HUES48 (cell line): ENCODE data around the gene SLC6A13.

Experiments
- H3K27ac ChIP-seq: one replicate; pipeline ENCODE4 v1.7.0; 2013; ENCODE audit warnings: low read depth, low read length, inconsistent platforms
- H3K27me3 ChIP-seq: 2 replicates; pipeline ENCODE4 v1.6.1; 2013; ENCODE audit warnings: mild to moderate bottlenecking, low read length; ENCODE audit not compliant: control insufficient read depth, insufficient read depth
- H3K36me3 ChIP-seq: 2 replicates; pipeline ENCODE4 v1.6.1; 2013; ENCODE audit warnings: low read length; ENCODE audit not compliant: control insufficient read depth, insufficient read depth
- H3K4me1 ChIP-seq: 2 replicates; pipeline ENCODE4 v1.6.1; 2013; ENCODE audit warnings: mild to moderate bottlenecking, low read length; ENCODE audit not compliant: control insufficient read depth, insufficient read depth
- H3K4me3 ChIP-seq: 2 replicates; pipeline ENCODE4 v1.5.1; 2013; ENCODE audit warnings: mild to moderate bottlenecking, low read depth, low read length
- H3K9ac ChIP-seq: 2 replicates; pipeline ENCODE4 v1.6.1; 2013; ENCODE audit warnings: mild to moderate bottlenecking, low read depth, low read length, moderate library complexity
- H3K9me3 ChIP-seq: 2 replicates; pipeline ENCODE4 v1.6.1; 2013; ENCODE audit warnings: low read length; ENCODE audit not compliant: control insufficient read depth, insufficient read depth

Gene SLC6A13

GRCh38 chr12:176321-177181 is 86.1 kb downstream of the SLC6A13 start:
- H3K4me1 ChIP-seq: peaks cover 8% of the 10 kb centered on the region; the same call in 1 of the 2 replicates
- H3K36me3 ChIP-seq: no peaks in the 10 kb centered on the region
- no peak overlapping the region for H3K9ac ChIP-seq
- H3K9me3 ChIP-seq: no peaks in the 10 kb centered on the region
- H3K27ac ChIP-seq: no peak overlapping the region
- no peak overlapping the region for H3K4me3 ChIP-seq
- H3K27me3 ChIP-seq: no peaks in the 10 kb centered on the region; the same call in 1 of the 2 replicates

GRCh38 chr12:175759-176158 is 86.9 kb downstream of the SLC6A13 start:
- Histone ChIP-seq H3K9me3 (no peaks in the 10 kb centered on the region), H3K9ac (no peak overlapping the region), H3K27me3 (no peaks in the 10 kb centered on the region; the same call in 1 of the 2 replicates), H3K36me3 (no peaks in the 10 kb centered on the region), H3K4me3 (no peak overlapping the region), H3K4me1 (peaks cover 8% of the 10 kb centered on the region), H3K27ac (no peak overlapping the region)

- H3K27ac ChIP-seq: no peak overlapping the region
- no peak overlapping the region for H3K9ac ChIP-seq
- no peaks in the 10 kb centered on the region for H3K36me3 ChIP-seq
- no peaks in the 10 kb centered on the region; the same call in 1 of the 2 replicates for H3K27me3 ChIP-seq
- no peak overlapping the region for H3K4me3 ChIP-seq
- H3K9me3 ChIP-seq: no peaks in the 10 kb centered on the region
- H3K4me1 ChIP-seq: peaks cover 13% of the 10 kb centered on the region
Observed at GRCh38 chr12:175250-175649, 87.4 kb downstream of the SLC6A13 start.

GRCh38 chr12:174596-174995 is 88.0 kb downstream of the SLC6A13 start:
- Histone ChIP-seq H3K27ac (no peak overlapping the region), H3K9ac (no peak overlapping the region), H3K27me3 (peaks cover under 1% of the 10 kb centered on the region; the same call in 1 of the 2 replicates), H3K4me1 (peaks cover 19% of the 10 kb centered on the region), H3K4me3 (no peak overlapping the region), H3K9me3 (no peaks in the 10 kb centered on the region), H3K36me3 (no peaks in the 10 kb centered on the region)

GRCh38 chr12:174124-174523 is 88.5 kb downstream of the SLC6A13 start:
- Histone ChIP-seq H3K36me3 (no peaks in the 10 kb centered on the region), H3K27me3 (peaks cover 3% of the 10 kb centered on the region; the same call in 1 of the 2 replicates), H3K27ac (no peak overlapping the region), H3K4me3 (no peak overlapping the region), H3K9me3 (no peaks in the 10 kb centered on the region), H3K9ac (no peak overlapping the region), H3K4me1 (peaks cover 20% of the 10 kb centered on the region)

GRCh38 chr12:172732-173161 is 89.9 kb downstream of the SLC6A13 start:
- Histone ChIP-seq H3K27me3 (peaks cover 3% of the 10 kb centered on the region; the same call in 1 of the 2 replicates), H3K9ac (no peak overlapping the region), H3K4me1 (peaks cover 24% of the 10 kb centered on the region), H3K36me3 (no peaks in the 10 kb centered on the region), H3K4me3 (no peak overlapping the region), H3K9me3 (no peaks in the 10 kb centered on the region), H3K27ac (no peak overlapping the region)

GRCh38 chr12:171743-172676 is 90.6 kb downstream of the SLC6A13 start:
- peaks cover 3% of the 10 kb centered on the region; the same call in 1 of the 2 replicates for H3K27me3 ChIP-seq
- peaks cover 28% of the 10 kb centered on the region for H3K4me1 ChIP-seq
- no peaks in the 10 kb centered on the region for H3K9me3 ChIP-seq
- H3K9ac ChIP-seq: no peak overlapping the region
- H3K27ac ChIP-seq: no peak overlapping the region
- H3K4me3 ChIP-seq: no peak overlapping the region
- H3K36me3 ChIP-seq: no peaks in the 10 kb centered on the region

GRCh38 chr12:171276-171675 is 91.4 kb downstream of the SLC6A13 start:
- Histone ChIP-seq H3K27me3 (peaks cover 3% of the 10 kb centered on the region; the same call in 1 of the 2 replicates), H3K9me3 (no peaks in the 10 kb centered on the region), H3K4me3 (no peak overlapping the region), H3K27ac (no peak overlapping the region), H3K9ac (no peak overlapping the region), H3K36me3 (no peaks in the 10 kb centered on the region), H3K4me1 (peaks cover 28% of the 10 kb centered on the region)
